IMR-90 (cell line): ENCODE results near the gene PTPRQ. TPM values are rescaled to one million over a fixed set of nuclear protein-coding genes. Genes with fewer than 3 reads are reported as not detected.
A peak's percentile ranks its signal among the peaks of the same experiment; 100 is the strongest.

Experiments
- ATAC-seq: fragments of 200-7000 bp; cut with Tn5 transposase; 2 replicates; pipeline ENCODE4 v1.9.1; 2020; ENCODE audit warnings: low read depth, mild to moderate bottlenecking, moderate library complexity
- BruUV-seq: library from RNA; stranded (reverse); fragments of 400-500 nt; replicated peaks from 2 replicates; lab custom pipeline; 2021; lab: Mats Ljungman, UMichigan
- CTCF ChIA-PET: fragments of 300-600 bp; formaldehyde crosslinking; extraction: SDS; loops from one replicate; lab custom pipeline; 2021; ENCODE audit warnings: antibody characterized with exemption; lab: Yijun Ruan, JAX
- POLR2A ChIA-PET: fragments of 300-600 bp; sonication (Branson Sonifier 250); formaldehyde crosslinking; loops from one replicate; lab custom pipeline; 2022; ENCODE audit warnings: antibody characterized with exemption; ENCODE audit not compliant: unreplicated experiment; lab: Charles Lee
- DNase-seq: peaks from one replicate; pipeline ENCODE4 v3.0.0; 2013
- H2AFZ ChIP-seq: replicated peaks from 2 replicates; pipeline ENCODE3; 2013; ENCODE audit warnings: low read length, mild to moderate bottlenecking; ENCODE audit not compliant: poor library complexity
- H2AK5ac ChIP-seq: 2 replicates; pipeline ENCODE4 v1.6.1; 2013; ENCODE audit warnings: low read depth, low read length, inconsistent platforms
- H2AK9ac ChIP-seq: replicated peaks from 2 replicates; pipeline ENCODE3; 2013; ENCODE audit warnings: mild to moderate bottlenecking, low read depth, low read length, moderate library complexity; ENCODE audit not compliant: poor library complexity
- H2BK120ac ChIP-seq: 2 replicates; pipeline ENCODE4 v1.6.1; 2013; ENCODE audit warnings: low read depth, low read length, inconsistent platforms
- H2BK15ac ChIP-seq: 3 replicates; pipeline ENCODE4 v1.6.1; 2013; ENCODE audit warnings: low read depth, low read length, inconsistent platforms
- H2BK20ac ChIP-seq: 2 replicates; pipeline ENCODE4 v1.6.1; 2013; ENCODE audit warnings: low read depth, mild to moderate bottlenecking, inconsistent platforms, low read length, moderate library complexity
- H2BK5ac ChIP-seq: 2 replicates; pipeline ENCODE4 v1.6.1; 2013; ENCODE audit warnings: mild to moderate bottlenecking, low read depth, low read length, inconsistent platforms; ENCODE audit not compliant: poor library complexity, severe bottlenecking
- H3K14ac ChIP-seq: replicated peaks from 2 replicates; pipeline ENCODE4 v1.6.1; 2013; ENCODE audit warnings: low read depth, low read length, inconsistent platforms
- H3K18ac ChIP-seq: 2 replicates; pipeline ENCODE4 v1.6.1; 2013; ENCODE audit warnings: low read depth, low read length, control low read depth
- H3K23ac ChIP-seq: 2 replicates; pipeline ENCODE4 v1.6.1; 2013; ENCODE audit warnings: low read depth, low read length, inconsistent platforms
- H3K27ac ChIP-seq: 2 replicates; pipeline ENCODE4 v1.5.1; 2013; ENCODE audit warnings: mild to moderate bottlenecking, control low read depth, low read length; ENCODE audit not compliant: insufficient read depth
- H3K27me3 ChIP-seq: 2 replicates; pipeline ENCODE4 v1.6.1; 2013; ENCODE audit warnings: low read length; ENCODE audit not compliant: control insufficient read depth, insufficient read depth
- H3K36me3 ChIP-seq: 2 replicates; pipeline ENCODE4 v1.6.1; 2013; ENCODE audit warnings: low read length, mixed read lengths; ENCODE audit not compliant: control insufficient read depth, insufficient read depth
- H3K4ac ChIP-seq: 2 replicates; pipeline ENCODE4 v1.6.1; 2013; ENCODE audit warnings: low read depth, low read length, inconsistent platforms
- H3K4me1 ChIP-seq: 2 replicates; pipeline ENCODE4 v1.6.1; 2013; ENCODE audit warnings: low read length, mixed read lengths; ENCODE audit not compliant: control insufficient read depth, insufficient read depth
- H3K4me2 ChIP-seq: 2 replicates; pipeline ENCODE4 v1.6.1; 2013; ENCODE audit warnings: low read depth, mild to moderate bottlenecking, control low read depth, low read length, moderate library complexity
- H3K4me3 ChIP-seq: 2 replicates; pipeline ENCODE4 v1.5.1; 2013; ENCODE audit warnings: low read depth, mild to moderate bottlenecking, control low read depth, low read length, moderate library complexity; ENCODE audit not compliant: insufficient read depth
- H3K56ac ChIP-seq: 2 replicates; pipeline ENCODE4 v1.6.1; 2013; ENCODE audit warnings: low read length, inconsistent platforms; ENCODE audit not compliant: insufficient read depth; ENCODE audit errors: extremely low read depth
- H3K79me1 ChIP-seq, 2 experiments: 2 replicates each; pipeline ENCODE4 v1.6.1; 2013; ENCODE audit warnings: low read length in 2 of 2, inconsistent platforms in 1 of 2, low read depth in 1 of 2
- H3K9ac ChIP-seq: 2 replicates; pipeline ENCODE4 v1.6.1; 2013; ENCODE audit warnings: low read depth, low read length, control low read depth
- H3K9me1 ChIP-seq: 2 replicates; pipeline ENCODE4 v1.6.1; 2013; ENCODE audit warnings: low read length, inconsistent platforms; ENCODE audit not compliant: insufficient read depth
- H3K9me3 ChIP-seq: 2 replicates; pipeline ENCODE4 v1.6.1; 2013; ENCODE audit warnings: low read length; ENCODE audit not compliant: control insufficient read depth, insufficient read depth
- H4K20me1 ChIP-seq: 2 replicates; pipeline ENCODE4 v1.6.1; 2013; ENCODE audit warnings: low read length, inconsistent platforms; ENCODE audit not compliant: insufficient read depth
- H4K5ac ChIP-seq: 2 replicates; pipeline ENCODE4 v1.6.1; 2013; ENCODE audit warnings: mild to moderate bottlenecking, low read depth, low read length, control low read depth
- H4K8ac ChIP-seq, 2 experiments: 2 replicates each; pipeline ENCODE4 v1.6.1; 2013; ENCODE audit warnings: low read depth in 2 of 2, low read length in 2 of 2, control low read depth in 1 of 2, inconsistent platforms in 1 of 2
- H4K91ac ChIP-seq: 2 replicates; pipeline ENCODE4 v1.6.1; 2013; ENCODE audit warnings: low read depth, low read length, inconsistent platforms; ENCODE audit not compliant: insufficient read depth
- CEBPB ChIP-seq: IDR thresholded peaks from 2 replicates; pipeline ENCODE4 v1.6.1; 2012; ENCODE audit warnings: low read depth, low read length, improper control_type of control experiment
- FOS ChIP-seq: fragments of 150-350 bp; IDR thresholded peaks from 2 replicates; pipeline ENCODE4 v1.6.1; 2016; ENCODE audit warnings: low read depth, low read length
- MAFK ChIP-seq: IDR thresholded peaks from 2 replicates; pipeline ENCODE4 v1.6.1; 2012; ENCODE audit warnings: low read depth, low read length, improper control_type of control experiment
- MAZ ChIP-seq: IDR thresholded peaks from 2 replicates; pipeline ENCODE4 v1.6.1; 2012; ENCODE audit warnings: low read depth, mild to moderate bottlenecking, low read length, improper control_type of control experiment, moderate library complexity, borderline replicate concordance
- RAD21 ChIP-seq: IDR thresholded peaks from 2 replicates; pipeline ENCODE4 v1.6.1; 2012; ENCODE audit warnings: low read length, improper control_type of control experiment
- dilution Hi-C: fragments of 300-500 bp; cut with HindIII; formaldehyde crosslinking; loops from one replicate; pipeline ENCODE4 v1.14.3; 2018; ENCODE audit warnings: low sequenced_read_pairs; ENCODE audit not compliant: unreplicated experiment
- in situ Hi-C: fragments of 300-500 bp; cut with MboI; formaldehyde crosslinking; loops from 3 replicates; pipeline ENCODE4 v1.14.3; 2019; ENCODE audit warnings: low sequenced_read_pairs, inconsistent platforms, mixed read lengths
- intact Hi-C: fragments of 100-400 bp; cut with micrococcal nuclease; formaldehyde crosslinking; loops from 2 replicates; pipeline ENCODE4 v1.10.0; 2022
- polyA plus RNA-seq, 3 experiments: library from polyadenylated mRNA; depleted of rRNA; stranded (reverse); fragments of >200 nt; gene quantifications; 2 replicates each; pipeline ENCODE4 v1.2.3, GENCODE V29; 2012; ENCODE audit warnings: low replicate concordance in 1 of 3
- total RNA-seq: library from RNA; depleted of rRNA; stranded (reverse); fragments of >200 nt; gene quantifications from 2 replicates; pipeline ENCODE4 v1.2.3, GENCODE V29; 2012
- TF ChIP-seq, protein P1 (sequence below): conservative IDR thresholded peaks from 2 replicates; pipeline ENCODE4 v1.5.1; 2012; ENCODE audit warnings: mild to moderate bottlenecking, low read depth, low read length, improper control_type of control experiment

Gene PTPRQ
- total and polyA plus RNA-seq, 2 of the 4 experiments (the other 2 are of a cell fraction): 0.96 to 1.4 TPM

DNA sequence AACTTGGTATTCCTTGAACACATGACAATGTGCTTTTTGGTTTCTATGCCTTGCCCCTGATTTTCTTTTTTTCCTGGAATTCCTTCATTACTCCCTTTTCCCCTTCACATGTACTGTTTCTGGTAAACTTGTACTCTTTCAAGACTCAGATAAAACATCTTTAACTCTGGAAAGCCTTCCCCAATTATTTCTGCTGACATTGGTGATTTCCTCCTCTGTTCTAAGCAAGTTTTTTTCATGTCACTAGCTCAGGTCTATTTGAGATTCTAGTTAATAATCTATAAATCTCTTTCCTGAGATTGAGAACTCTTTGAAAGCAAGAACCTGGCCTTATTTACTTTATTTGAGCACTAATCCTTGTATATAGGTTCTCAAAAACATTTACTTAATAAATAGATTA lies 24.0 kb upstream of the PTPRQ start:
- Histone ChIP-seq H3K79me1 (no peaks in the 10 kb centered on the region), H2AFZ (no peak overlapping the region), H4K5ac (peak overlapping the region; percentile 37; the same call in 1 of the 2 replicates), H2AK5ac (no peak overlapping the region), H2BK20ac (peak overlapping the region; percentile 51; the same call in 1 of the 2 replicates), H3K9me1 (no peaks in the 10 kb centered on the region), H2BK5ac (no peak overlapping the region), H3K23ac (no peak overlapping the region), H3K56ac (no peak overlapping the region), H3K4me2 (no peak overlapping the region), H3K18ac (peak overlapping the region; percentile 87), H4K8ac (peak overlapping the region in 1 of 2 experiments; percentile 9; a peak in 1 of 4 replicates), H3K9ac (no peak overlapping the region), H4K91ac (no peak overlapping the region), H3K27ac (no peak overlapping the region), H3K4me1 (peaks cover 2% of the 10 kb centered on the region; the same call in 1 of the 2 replicates), H3K36me3 (no peaks in the 10 kb centered on the region), H3K4me3 (no peak overlapping the region), H2BK15ac (no peak overlapping the region), H3K9me3 (no peaks in the 10 kb centered on the region), H4K20me1 (no peaks in the 10 kb centered on the region), H3K4ac (no peak overlapping the region), H2BK120ac (no peak overlapping the region), H2AK9ac (no peak overlapping the region), H3K27me3 (no peaks in the 10 kb centered on the region), H3K14ac (no peak overlapping the region)
- dilution Hi-C loops: no loop called here
- intact Hi-C loops: no loop called here
- BruUV-seq: no TSS peak
- CTCF ChIA-PET: no interaction called here
- ATAC-seq (no peak), DNase-seq (no peak)
- TF ChIP-seq FOS (no peak), MAFK (peak; percentile 68), RAD21 (no peak), MAZ (no peak), CEBPB (no peak)
- TF ChIP-seq, protein P1, sequence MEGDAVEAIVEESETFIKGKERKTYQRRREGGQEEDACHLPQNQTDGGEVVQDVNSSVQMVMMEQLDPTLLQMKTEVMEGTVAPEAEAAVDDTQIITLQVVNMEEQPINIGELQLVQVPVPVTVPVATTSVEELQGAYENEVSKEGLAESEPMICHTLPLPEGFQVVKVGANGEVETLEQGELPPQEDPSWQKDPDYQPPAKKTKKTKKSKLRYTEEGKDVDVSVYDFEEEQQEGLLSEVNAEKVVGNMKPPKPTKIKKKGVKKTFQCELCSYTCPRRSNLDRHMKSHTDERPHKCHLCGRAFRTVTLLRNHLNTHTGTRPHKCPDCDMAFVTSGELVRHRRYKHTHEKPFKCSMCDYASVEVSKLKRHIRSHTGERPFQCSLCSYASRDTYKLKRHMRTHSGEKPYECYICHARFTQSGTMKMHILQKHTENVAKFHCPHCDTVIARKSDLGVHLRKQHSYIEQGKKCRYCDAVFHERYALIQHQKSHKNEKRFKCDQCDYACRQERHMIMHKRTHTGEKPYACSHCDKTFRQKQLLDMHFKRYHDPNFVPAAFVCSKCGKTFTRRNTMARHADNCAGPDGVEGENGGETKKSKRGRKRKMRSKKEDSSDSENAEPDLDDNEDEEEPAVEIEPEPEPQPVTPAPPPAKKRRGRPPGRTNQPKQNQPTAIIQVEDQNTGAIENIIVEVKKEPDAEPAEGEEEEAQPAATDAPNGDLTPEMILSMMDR: no peak
- POLR2A ChIA-PET: no interaction called here
- in situ Hi-C loops: loop anchor here (25.0 kb wide), 1 partner anchor 842 kb away; no protein-coding TSS in a partner anchor
